ENCODE data around the gene WDR44.
"Not testable (repeated sequence)": the region's sequence is repeated elsewhere in the genome, so short reads cannot be mapped to it uniquely, and the experiment has no call there.

WDR44 gene

GRCh38 chrX:118360429-118361125 lies 14.7 kb downstream of the WDR44 start:
- DNase-seq (ENCODE audit: low read depth, low spot score), result no peak

GRCh38 chrX:118364261-118364660 lies 18.4 kb downstream of the WDR44 start:
- DNase-seq (ENCODE audit: low read depth, low spot score), result no peak

- no peak for DNase-seq (ENCODE audit: low read depth, low spot score)
Observed at GRCh38 chrX:118367338-118367737, 21.4 kb downstream of the WDR44 start.

GRCh38 chrX:118368398-118368797 lies 22.5 kb downstream of the WDR44 start:
- DNase-seq (ENCODE audit: low read depth, low spot score), result no peak

GRCh38 chrX:118370921-118371624 lies 25.2 kb downstream of the WDR44 start:
- no peak for DNase-seq (ENCODE audit: low read depth, low spot score)

GRCh38 chrX:118373538-118373937 lies 27.6 kb downstream of the WDR44 start:
- DNase-seq (ENCODE audit: low read depth, low spot score), result no peak

- DNase-seq (ENCODE audit: low read depth, low spot score), result no peak
Observed at GRCh38 chrX:118383120-118383519, 37.2 kb downstream of the WDR44 start.

- DNase-seq (ENCODE audit: low read depth, low spot score), result no peak
Observed at GRCh38 chrX:118392716-118393115, 46.8 kb downstream of the WDR44 start.

- DNase-seq (ENCODE audit: low read depth, low spot score), result no peak
Observed at GRCh38 chrX:118396113-118396512, 50.2 kb downstream of the WDR44 start.

- no peak for DNase-seq (ENCODE audit: low read depth, low spot score)
Observed at GRCh38 chrX:118418811-118419251, 72.9 kb downstream of the WDR44 start.

GRCh38 chrX:118420462-118420861 lies 74.6 kb downstream of the WDR44 start:
- DNase-seq (ENCODE audit: low read depth, low spot score), result no peak

- DNase-seq (ENCODE audit: low read depth, low spot score), result no peak
Observed at GRCh38 chrX:118423558-118423957, 77.7 kb downstream of the WDR44 start.

GRCh38 chrX:118432799-118433198 lies 86.9 kb downstream of the WDR44 start:
- no peak for DNase-seq (ENCODE audit: low read depth, low spot score)

- DNase-seq (ENCODE audit: low read depth, low spot score), result no peak
Observed at GRCh38 chrX:118437283-118437682, 91.4 kb downstream of the WDR44 start.

GRCh38 chrX:118448273-118448783 lies 102.4 kb downstream of the WDR44 start:
- DNase-seq (ENCODE audit: low read depth, low spot score), result no peak

- DNase-seq (ENCODE audit: low read depth, low spot score), result no peak
Observed at GRCh38 chrX:118455013-118455412, 109.1 kb downstream of the WDR44 start.

GRCh38 chrX:118459494-118459893 lies 113.6 kb downstream of the WDR44 start:
- no peak for DNase-seq (ENCODE audit: low read depth, low spot score)

- DNase-seq (ENCODE audit: low read depth, low spot score), result no peak
Observed at GRCh38 chrX:118464501-118464900, 118.6 kb downstream of the WDR44 start.

- no peak for DNase-seq (ENCODE audit: low read depth, low spot score)
Observed at GRCh38 chrX:118468122-118468521, 122.2 kb downstream of the WDR44 start.

- DNase-seq (ENCODE audit: low read depth, low spot score), result not testable (repeated sequence)
Observed at GRCh38 chrX:118470721-118471347, 124.9 kb downstream of the WDR44 start.

GRCh38 chrX:118474586-118474985 lies 128.7 kb downstream of the WDR44 start:
- DNase-seq (ENCODE audit: low read depth, low spot score), result no peak

GRCh38 chrX:118475903-118476302 lies 130.0 kb downstream of the WDR44 start:
- DNase-seq (ENCODE audit: low read depth, low spot score), result no peak

GRCh38 chrX:118480172-118480571 lies 134.3 kb downstream of the WDR44 start:
- no peak for DNase-seq (ENCODE audit: low read depth, low spot score)
